HCT116 (cell line): Measurements from ENCODE around the gene ADCY2. TPM values are rescaled to one million over a fixed set of nuclear protein-coding genes. Genes with fewer than 3 reads are reported as not detected.

Experiments
- ATAC-seq: fragments of 200-7000 bp; cut with Tn5 transposase; 2 replicates; pipeline ENCODE4 v1.9.1; 2020; ENCODE audit warnings: mild to moderate bottlenecking, moderate library complexity
- BruUV-seq: library from RNA; stranded (reverse); fragments of 400-500 nt; replicated peaks from 2 replicates; lab custom pipeline; 2021; lab: Mats Ljungman, UMichigan
- CTCF ChIA-PET: fragments of 300-600 bp; sonication (Branson Sonifier 250); formaldehyde crosslinking; loops from one replicate; lab custom pipeline; 2021; ENCODE audit warnings: antibody characterized with exemption; lab: Charles Lee
- POLR2A ChIA-PET: fragments of 300-600, 350-600 bp; sonication (Branson Sonifier 250); formaldehyde crosslinking; loops from one replicate; lab custom pipeline; 2021; ENCODE audit warnings: antibody characterized with exemption; lab: Charles Lee
- RAD21 ChIA-PET, 2 experiments: fragments of 300-600 bp; sonication (Branson Sonifier 250); formaldehyde crosslinking; loops; one replicate each; lab custom pipeline; 2023; ENCODE audit warnings: low total read pairs in 2 of 2; ENCODE audit not compliant: uncharacterized antibody in 2 of 2, unreplicated experiment in 2 of 2, low non-redundant PET in 1 of 2; lab: Charles Lee
- DNase-seq: peaks from one replicate; pipeline ENCODE4 v3.0.0-alpha.2; 2010; ENCODE audit warnings: low read depth, low spot score
- H2AFZ ChIP-seq: fragments of 200-600 bp; shearing (Covaris generic), sonication (generic); 2 replicates; pipeline ENCODE4 v1.6.1; 2017; ENCODE audit warnings: low read depth, mixed run types, mixed read lengths, antibody characterized with exemption, low read length; ENCODE audit not compliant: poor library complexity, severe bottlenecking
- H3K27ac ChIP-seq: 2 replicates; pipeline ENCODE4 v1.5.1; 2012; ENCODE audit warnings: low read depth, low read length
- H3K27me3 ChIP-seq: fragments of 200-600 bp; sonication (generic); 2 replicates; pipeline ENCODE4 v1.6.1; 2016; ENCODE audit warnings: mixed run types, low read length, mixed read lengths; ENCODE audit not compliant: insufficient read depth
- H3K36me3 ChIP-seq, 2 experiments: fragments of 200-500 bp in 1 of 2; fragments of 200-600 bp in 1 of 2; sonication (Bioruptor generic) in 1 of 2; sonication (generic) in 1 of 2; 2 replicates each; pipeline versions ENCODE4 v1.5.1 to v1.6.1; 2014 to 2016; ENCODE audit warnings: low read length in 2 of 2, inconsistent platforms in 1 of 2, mixed read lengths in 1 of 2, mixed run types in 1 of 2; ENCODE audit not compliant: insufficient read depth in 2 of 2, control insufficient read depth in 1 of 2
- H3K4me1 ChIP-seq, 2 experiments: fragments of 200-600 bp in 1 of 2; sonication (generic) in 1 of 2; 2 replicates each; pipeline versions ENCODE4 v1.5.1 to v1.6.1; 2012 to 2017; ENCODE audit warnings: low read length in 2 of 2, inconsistent platforms in 1 of 2, mild to moderate bottlenecking in 1 of 2, mixed read lengths in 1 of 2, mixed run types in 1 of 2, moderate library complexity in 1 of 2; ENCODE audit not compliant: insufficient read depth in 2 of 2, control insufficient read depth in 1 of 2
- H3K4me2 ChIP-seq: fragments of 200-600 bp; sonication (generic); 2 replicates; pipeline ENCODE4 v1.6.1; 2017; ENCODE audit warnings: mixed run types, low read length, mixed read lengths
- H3K4me3 ChIP-seq, 2 experiments: fragments of 200-600 bp in 1 of 2; sonication (generic) in 1 of 2; replicated peaks in 1 of 2; 2 replicates each; pipeline ENCODE4 v1.5.1; 2011 to 2016; ENCODE audit warnings: low read length in 2 of 2, control low read depth in 1 of 2, low read depth in 1 of 2, mild to moderate bottlenecking in 1 of 2, mixed read lengths in 1 of 2, mixed run types in 1 of 2
- H3K79me2 ChIP-seq: fragments of 200-600 bp; sonication (generic); 2 replicates; pipeline ENCODE4 v1.6.1; 2017; ENCODE audit warnings: mild to moderate bottlenecking, mixed run types, low read length, moderate library complexity, mixed read lengths; ENCODE audit not compliant: insufficient read depth
- H3K9ac ChIP-seq: fragments of 200-600 bp; sonication (generic); 2 replicates; pipeline ENCODE4 v1.6.1; 2016; ENCODE audit warnings: low read length, mixed read lengths
- H3K9me2 ChIP-seq: fragments of 200-600 bp; sonication (generic), shearing (Covaris generic); 2 replicates; pipeline ENCODE4 v1.6.1; 2017; ENCODE audit warnings: mixed run types, mild to moderate bottlenecking, moderate library complexity; ENCODE audit not compliant: insufficient read depth
- H3K9me3 ChIP-seq, 2 experiments: fragments of 200-500 bp in 1 of 2; fragments of 200-600 bp in 1 of 2; sonication (Bioruptor generic) in 1 of 2; sonication (generic) in 1 of 2; 2 replicates each; pipeline ENCODE4 v1.6.1; 2014 to 2017; ENCODE audit warnings: low read length in 2 of 2, mixed read lengths in 2 of 2, inconsistent platforms in 1 of 2, low read depth in 1 of 2, mild to moderate bottlenecking in 1 of 2, mixed run types in 1 of 2, moderate library complexity in 1 of 2; ENCODE audit not compliant: control insufficient read depth in 1 of 2, insufficient read depth in 1 of 2
- H4K20me1 ChIP-seq: fragments of 200-600 bp; sonication (generic), shearing (Covaris generic); 2 replicates; pipeline ENCODE4 v1.6.1; 2017; ENCODE audit warnings: mixed run types, mild to moderate bottlenecking, moderate library complexity; ENCODE audit not compliant: insufficient read depth
- ATF3 ChIP-seq: IDR thresholded peaks from 2 replicates; pipeline ENCODE4 v1.6.1; 2012
- CEBPB ChIP-seq: IDR thresholded peaks from 2 replicates; pipeline ENCODE4 v1.6.1; 2012; ENCODE audit warnings: low read depth
- EZH2 ChIP-seq: fragments of 200-600 bp; sonication (generic); IDR thresholded peaks from 2 replicates; pipeline ENCODE4 v1.6.1; 2017; ENCODE audit warnings: antibody characterized with exemption, mixed run types
- FOSL1 ChIP-seq: IDR thresholded peaks from 2 replicates; pipeline ENCODE4 v1.6.1; 2012; ENCODE audit warnings: low read depth
- JUND ChIP-seq: IDR thresholded peaks from 2 replicates; pipeline ENCODE4 v1.6.1; 2012
- SIN3A ChIP-seq: IDR thresholded peaks from 2 replicates; pipeline ENCODE4 v1.6.1; 2012; ENCODE audit warnings: low read depth
- SRF ChIP-seq: IDR thresholded peaks from 2 replicates; pipeline ENCODE4 v1.6.1; 2012; ENCODE audit warnings: low read depth
- YY1 ChIP-seq: IDR thresholded peaks from 2 replicates; pipeline ENCODE4 v1.6.1; 2011; ENCODE audit warnings: low read length, low read depth, moderate library complexity, mild to moderate bottlenecking; ENCODE audit not compliant: insufficient replicate concordance; ENCODE audit errors: extremely low read depth
- intact Hi-C: fragments of 100-400 bp; cut with micrococcal nuclease; formaldehyde crosslinking; loops from 2 replicates; pipeline ENCODE4 v1.10.0; 2022
- total RNA-seq: library from RNA; stranded (reverse); gene quantifications from one replicate; pipeline ENCODE4 v1.2.1, GENCODE V29; 2021; ENCODE audit not compliant: unreplicated experiment
- TF ChIP-seq, protein P1 (sequence below): IDR thresholded peaks from 2 replicates; pipeline ENCODE4 v1.6.1; 2011; ENCODE audit warnings: mild to moderate bottlenecking, low read length, moderate library complexity; ENCODE audit not compliant: insufficient replicate concordance; ENCODE audit errors: extremely low read depth

ADCY2 gene
- total RNA-seq, 1 experiment from 2014 or later, result 0.15 TPM

GRCh38 chr5:7584749-7585148, 188.8 kb downstream of the ADCY2 start:
- CTCF ChIA-PET, result no interaction called here
- no peak for ATAC-seq

DNA sequence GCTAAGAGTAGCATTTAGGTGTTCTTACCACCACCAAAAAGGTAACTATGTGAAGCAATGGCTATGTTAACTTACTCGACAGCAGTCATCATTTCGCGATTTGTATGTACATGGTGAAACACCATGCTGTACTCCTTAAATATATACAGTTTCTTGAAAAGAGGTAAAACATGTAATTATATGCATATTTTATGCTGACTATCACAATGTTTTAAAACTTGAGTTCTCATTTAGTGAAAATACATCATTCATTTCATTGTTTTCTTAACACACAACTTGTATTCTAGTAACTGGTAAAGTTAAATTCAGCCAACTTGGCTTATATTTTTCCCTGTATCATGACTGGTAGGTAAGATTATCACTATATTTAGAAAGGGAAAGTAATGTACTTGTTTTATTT, 189.9 kb downstream of the ADCY2 start:
- ATAC-seq (no peak), DNase-seq (no peak)
- CTCF ChIA-PET, result no interaction called here
- Histone ChIP-seq H2AFZ (no peak overlapping the region), H3K9me3 (peaks cover 3 to 7% of the 10 kb centered on the region in 2 experiments; a peak in 2 of 4 replicates), H3K9ac (no peak overlapping the region), H3K4me3 (no peak overlapping the region), H3K4me1 (no peaks in the 10 kb centered on the region), H3K4me2 (no peak overlapping the region), H3K36me3 (no peaks in the 10 kb centered on the region), H3K79me2 (no peaks in the 10 kb centered on the region), H3K9me2 (no peaks in the 10 kb centered on the region), H3K27me3 (no peaks in the 10 kb centered on the region), H4K20me1 (no peaks in the 10 kb centered on the region), H3K27ac (no peak overlapping the region)
- BruUV-seq, result no TSS peak
- intact Hi-C loops, result no loop called here
- RAD21 ChIA-PET, result no interaction called here
- POLR2A ChIA-PET, result no interaction called here
- TF ChIP-seq SIN3A, result no peak
- TF ChIP-seq ATF3, result no peak
- TF ChIP-seq SRF, result no peak
- no peak for TF ChIP-seq FOSL1
- TF ChIP-seq, protein P1, sequence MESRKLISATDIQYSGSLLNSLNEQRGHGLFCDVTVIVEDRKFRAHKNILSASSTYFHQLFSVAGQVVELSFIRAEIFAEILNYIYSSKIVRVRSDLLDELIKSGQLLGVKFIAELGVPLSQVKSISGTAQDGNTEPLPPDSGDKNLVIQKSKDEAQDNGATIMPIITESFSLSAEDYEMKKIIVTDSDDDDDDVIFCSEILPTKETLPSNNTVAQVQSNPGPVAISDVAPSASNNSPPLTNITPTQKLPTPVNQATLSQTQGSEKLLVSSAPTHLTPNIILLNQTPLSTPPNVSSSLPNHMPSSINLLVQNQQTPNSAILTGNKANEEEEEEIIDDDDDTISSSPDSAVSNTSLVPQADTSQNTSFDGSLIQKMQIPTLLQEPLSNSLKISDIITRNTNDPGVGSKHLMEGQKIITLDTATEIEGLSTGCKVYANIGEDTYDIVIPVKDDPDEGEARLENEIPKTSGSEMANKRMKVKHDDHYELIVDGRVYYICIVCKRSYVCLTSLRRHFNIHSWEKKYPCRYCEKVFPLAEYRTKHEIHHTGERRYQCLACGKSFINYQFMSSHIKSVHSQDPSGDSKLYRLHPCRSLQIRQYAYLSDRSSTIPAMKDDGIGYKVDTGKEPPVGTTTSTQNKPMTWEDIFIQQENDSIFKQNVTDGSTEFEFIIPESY, result no peak
- no peak for TF ChIP-seq EZH2
- TF ChIP-seq JUND, result no peak
- no peak for TF ChIP-seq YY1
- no peak for TF ChIP-seq CEBPB

More at GRCh38 chr5:7584749-7585148, 188.8 kb downstream of the ADCY2 start:
- no peaks in the 10 kb centered on the region for H3K36me3 ChIP-seq
- no peaks in the 10 kb centered on the region for H3K9me2 ChIP-seq
- no peaks in the 10 kb centered on the region for H3K27me3 ChIP-seq
- intact Hi-C loops, result no loop called here
- H3K4me1 ChIP-seq, result no peaks in the 10 kb centered on the region
- H3K4me3 ChIP-seq, result no peak overlapping the region
- H3K27ac ChIP-seq, result no peak overlapping the region
- RAD21 ChIA-PET, result no interaction called here
- BruUV-seq, result no TSS peak
- POLR2A ChIA-PET, result no interaction called here
- no peak overlapping the region for H2AFZ ChIP-seq
- no peaks in the 10 kb centered on the region for H4K20me1 ChIP-seq
- H3K9ac ChIP-seq, result no peak overlapping the region
- no peaks in the 10 kb centered on the region for H3K79me2 ChIP-seq
- TF ChIP-seq CEBPB, result no peak
- no peak for TF ChIP-seq JUND
- TF ChIP-seq SIN3A, result no peak
- no peak for TF ChIP-seq EZH2
- TF ChIP-seq, protein P1, result no peak
- TF ChIP-seq YY1, result no peak
- H3K9me3 ChIP-seq, result peaks cover 3 to 9% of the 10 kb centered on the region in 2 experiments; a peak in 2 of 4 replicates
- no peak for DNase-seq
- H3K4me2 ChIP-seq, result no peak overlapping the region
